Measurements from ENCODE around the gene MECR.
A peak's percentile ranks its signal among the peaks of the same experiment; 100 is the strongest.

MECR gene

GRCh38 chr1:29264773-29265389, 34.1 kb upstream of the MECR start:
- POLR2A ChIA-PET = no interaction called here
- CTCF ChIA-PET = no interaction called here

GRCh38 chr1:29260531-29260930, 29.8 kb upstream of the MECR start:
- POLR2A ChIA-PET = no interaction called here
- CTCF ChIA-PET = interaction anchor here (0.9 to 4.0 kb wide), 3 partner anchors 10 to 851 kb away, joined by 3 to 17 read pairs (median 3); no protein-coding TSS in a partner anchor
- no peak for DNase-seq (ENCODE audit: low read depth, low spot score)
- H3K4me3 ChIP-seq (ENCODE audit: low read depth, low read length) = peak overlapping the region; percentile 55
- TF ChIP-seq CTCF (IDR thresholded peaks at IDR 0.05; ENCODE audit: insufficient read depth, low read length, missing control alignments) = no peak

More at GRCh38 chr1:29264773-29265389, 34.1 kb upstream of the MECR start:
- no peak for DNase-seq (ENCODE audit: low read depth, low spot score)
- TF ChIP-seq CTCF (IDR thresholded peaks at IDR 0.05; ENCODE audit: insufficient read depth, low read length, missing control alignments) = no peak
- H3K4me3 ChIP-seq (ENCODE audit: low read depth, low read length) = no peak overlapping the region

GRCh38 chr1:29259802-29260441, 29.2 kb upstream of the MECR start:
- TF ChIP-seq CTCF (IDR thresholded peaks at IDR 0.05; ENCODE audit: insufficient read depth, low read length, missing control alignments) = no peak
- ChIA-PET POLR2A (interaction anchor here (0.9 kb wide), 1 partner anchor 11 kb away, joined by 3 read pairs; no protein-coding TSS in a partner anchor), CTCF (interaction anchor here (0.9 to 4.0 kb wide), 3 partner anchors 11 to 852 kb away, joined by 3 to 17 read pairs (median 3); no protein-coding TSS in a partner anchor)
- peak overlapping the region; percentile 55 for H3K4me3 ChIP-seq (ENCODE audit: low read depth, low read length)
- no peak for DNase-seq (ENCODE audit: low read depth, low spot score)

GRCh38 chr1:29258976-29259801, 28.5 kb upstream of the MECR start:
- TF ChIP-seq CTCF (IDR thresholded peaks at IDR 0.05; ENCODE audit: insufficient read depth, low read length, missing control alignments) = no peak
- ChIA-PET CTCF (interaction anchor here (1.3 to 4.0 kb wide), 3 partner anchors 11 to 14 kb away, joined by 3 to 17 read pairs (median 4); no protein-coding TSS in a partner anchor), POLR2A (interaction anchor here (0.9 kb wide), 1 partner anchor 12 kb away, joined by 3 read pairs; no protein-coding TSS in a partner anchor)
- DNase-seq (ENCODE audit: low read depth, low spot score) = no peak
- peak overlapping the region; percentile 55 for H3K4me3 ChIP-seq (ENCODE audit: low read depth, low read length)

- no peak overlapping the region for H3K4me3 ChIP-seq (ENCODE audit: low read depth, low read length)
- no peak for DNase-seq (ENCODE audit: low read depth, low spot score)
- no peak for TF ChIP-seq CTCF (IDR thresholded peaks at IDR 0.05; ENCODE audit: insufficient read depth, low read length, missing control alignments)
- ChIA-PET CTCF (interaction anchor here (1.1 to 4.0 kb wide), 3 partner anchors 11 to 22 kb away, joined by 3 to 17 read pairs (median 4); no protein-coding TSS in a partner anchor), POLR2A (no interaction called here)
Observed at GRCh38 chr1:29258189-29258975, 27.6 kb upstream of the MECR start.

Measured in AG04449 (cell line).